HG02623 (cell line): Measurements from ENCODE around the gene KCNS3.

Experiments used
- ATAC-seq: cut with Tn5 transposase; IDR thresholded peaks from one replicate; pipeline ENCODE4 v1.9.1; 2021; ENCODE audit warnings: moderate library complexity; ENCODE audit not compliant: unreplicated experiment

KCNS3 gene

DNA sequence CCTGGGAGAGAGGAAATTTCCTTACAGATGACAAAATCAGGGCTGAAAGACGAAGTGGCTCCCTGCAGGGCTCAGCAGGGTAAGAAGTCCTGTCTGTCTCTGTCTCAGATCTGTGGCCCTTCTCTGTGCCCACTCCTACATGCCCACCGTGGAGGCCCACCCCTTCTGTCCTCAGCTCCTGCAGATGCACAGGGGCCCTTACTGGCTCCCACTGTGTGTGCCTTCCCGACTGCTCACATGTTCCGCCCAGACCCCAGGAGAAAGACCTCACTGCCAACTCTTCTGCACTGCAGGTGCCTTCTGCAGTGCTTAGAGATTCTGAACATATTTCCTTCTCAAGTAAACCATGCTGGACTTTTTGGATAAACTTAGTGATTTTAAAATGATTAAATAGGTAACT, 1.9 kb upstream of the KCNS3 start:
- ATAC-seq = no peak

GRCh38 chr2:17877811-17878280, 621 bp upstream of the KCNS3 start:
- ATAC-seq = peak; percentile 18

DNA sequence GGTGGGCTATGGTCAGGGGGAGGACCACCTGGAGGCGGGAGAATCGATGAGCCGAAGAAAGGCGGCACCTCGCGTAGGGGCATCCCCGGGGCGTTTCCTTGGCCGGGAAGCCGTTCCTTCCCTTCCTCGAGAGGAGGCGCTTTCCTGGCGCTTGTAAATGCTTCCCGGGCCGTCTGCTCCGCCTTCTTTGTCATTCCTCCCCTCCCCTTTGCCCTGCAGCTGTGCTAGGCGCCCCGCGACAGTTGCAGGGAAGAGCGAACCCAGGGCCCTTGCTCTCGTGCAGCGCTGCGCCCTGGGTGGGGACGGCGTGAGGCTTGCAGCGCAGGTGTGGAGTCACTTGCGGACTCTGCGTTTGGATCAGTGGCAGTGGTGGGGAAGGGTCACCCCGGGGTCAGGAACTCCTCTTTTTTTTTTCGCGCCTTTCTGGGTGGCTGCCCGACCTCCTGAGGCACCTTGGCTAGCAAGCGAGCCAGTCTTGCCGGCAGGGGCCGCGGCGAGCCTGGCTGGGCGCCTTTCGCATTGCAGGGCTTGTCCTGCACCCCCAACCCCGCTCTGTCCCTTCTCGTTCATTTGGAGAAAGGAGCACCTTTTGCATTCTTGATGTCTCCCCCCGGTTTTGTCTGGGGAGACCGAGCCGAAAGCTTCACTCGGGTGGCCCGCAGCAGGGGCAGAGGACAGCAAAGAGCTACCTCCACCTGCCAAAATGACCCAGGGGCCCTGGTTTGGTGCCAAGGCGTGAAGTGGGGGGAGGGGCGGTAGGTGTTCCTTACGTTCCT, 858 bp downstream of the KCNS3 start:
- peak; percentile 4 for ATAC-seq

- no peak for ATAC-seq
Observed at GRCh38 chr2:17879913-17880274, 1.4 kb downstream of the KCNS3 start.

GRCh38 chr2:17892770-17893534, 14.5 kb downstream of the KCNS3 start:
- ATAC-seq = no peak

GRCh38 chr2:17894005-17894404, 15.5 kb downstream of the KCNS3 start:
- ATAC-seq = no peak

GRCh38 chr2:17894556-17894955, 16.1 kb downstream of the KCNS3 start:
- no peak for ATAC-seq

GRCh38 chr2:17899871-17900270, 21.4 kb downstream of the KCNS3 start:
- ATAC-seq = no peak

DNA sequence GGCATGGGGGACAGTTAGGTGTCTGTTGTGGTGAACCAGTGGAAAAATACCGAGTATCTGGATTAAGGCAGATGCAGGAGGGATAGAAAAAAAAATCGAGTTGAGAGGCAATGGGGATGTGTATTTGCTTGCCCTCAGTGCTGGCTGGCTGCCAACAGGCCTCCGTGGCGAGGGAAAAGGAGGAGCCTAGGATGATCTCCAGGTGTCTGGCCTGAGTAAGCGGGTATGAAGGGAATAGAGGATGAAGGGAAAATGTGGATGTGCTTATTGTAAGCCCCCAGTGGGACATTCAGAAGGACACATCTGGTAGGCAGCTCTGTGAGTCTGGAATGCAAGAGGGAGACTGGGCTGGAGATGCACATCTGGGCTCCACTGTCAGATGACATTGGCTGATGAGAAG, 22.8 kb downstream of the KCNS3 start:
- no peak for ATAC-seq

DNA sequence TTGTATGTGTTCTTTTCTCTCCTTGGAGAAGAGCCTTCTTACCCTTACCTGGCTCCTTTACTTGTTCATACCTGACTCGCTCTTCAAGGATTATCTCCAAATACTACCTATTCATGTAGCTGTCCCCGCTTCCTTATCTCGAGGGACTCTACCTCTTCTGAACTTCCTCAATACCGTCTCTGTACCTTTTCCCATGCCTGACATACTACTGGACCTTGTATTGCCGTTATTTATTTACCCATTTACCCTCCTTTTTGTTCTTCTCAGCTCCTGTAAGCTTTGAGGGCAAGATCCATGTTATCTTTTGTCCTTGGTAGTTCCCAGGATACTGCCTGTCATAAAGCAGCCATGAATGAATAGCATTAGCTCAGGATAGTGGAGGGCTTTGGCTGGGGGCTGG, 32.5 kb downstream of the KCNS3 start:
- no peak for ATAC-seq

DNA sequence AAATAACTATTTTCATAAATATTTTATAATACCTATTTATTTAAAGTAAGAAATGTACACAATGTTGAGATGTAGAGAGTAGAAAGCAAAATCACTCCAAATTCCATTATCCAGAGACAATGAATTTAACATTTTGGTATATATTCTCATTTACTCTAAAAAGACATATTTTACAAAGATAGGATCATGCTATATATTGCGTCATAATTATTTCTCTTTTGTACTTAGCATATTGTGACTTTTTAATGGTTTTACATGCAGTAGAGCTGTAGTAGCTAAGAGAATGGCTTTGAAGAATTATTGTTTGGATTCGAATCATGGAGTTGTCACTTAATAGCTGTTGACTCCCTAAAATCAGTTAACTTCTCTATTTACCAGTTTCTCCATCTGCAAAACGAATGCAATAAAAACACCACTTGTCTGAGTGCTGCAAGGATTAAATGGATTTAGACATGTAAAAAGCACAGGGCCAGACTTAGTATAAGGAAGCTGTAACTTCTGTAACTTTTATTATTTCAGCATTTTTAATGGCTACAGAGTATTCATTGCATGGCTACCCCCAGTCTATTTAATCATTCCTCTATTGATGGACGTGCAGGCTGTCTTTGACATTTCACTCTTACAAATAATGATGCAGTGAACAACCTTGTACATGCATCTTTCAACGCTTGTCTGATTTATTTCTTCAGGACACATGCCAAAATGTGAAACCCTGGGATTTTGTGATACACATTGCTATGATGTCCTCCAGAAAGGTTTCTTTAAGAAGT, 33.2 kb downstream of the KCNS3 start:
- peak; percentile 17 for ATAC-seq

GRCh38 chr2:17912266-17912691, 33.8 kb downstream of the KCNS3 start:
- ATAC-seq = peak; percentile 99

DNA sequence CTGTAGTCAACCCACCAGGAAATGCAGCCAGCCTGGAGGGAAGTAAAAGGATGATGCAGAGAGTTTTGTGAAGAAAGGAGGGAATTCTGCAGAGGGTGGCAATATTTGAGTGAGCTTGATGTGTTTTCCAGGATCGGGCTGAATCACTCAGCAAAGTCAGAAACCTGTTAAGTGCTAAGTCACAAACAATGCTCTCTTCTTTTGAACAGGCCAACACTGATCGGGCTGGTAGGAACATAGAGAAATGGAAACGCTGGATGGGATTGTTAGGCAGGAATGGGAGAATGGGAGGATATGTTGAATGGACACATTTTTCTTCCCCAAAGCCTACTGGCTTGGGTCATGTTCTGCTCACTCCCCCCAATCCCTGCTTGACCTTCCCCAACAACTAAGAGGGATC, 36.6 kb downstream of the KCNS3 start:
- no peak for ATAC-seq

DNA sequence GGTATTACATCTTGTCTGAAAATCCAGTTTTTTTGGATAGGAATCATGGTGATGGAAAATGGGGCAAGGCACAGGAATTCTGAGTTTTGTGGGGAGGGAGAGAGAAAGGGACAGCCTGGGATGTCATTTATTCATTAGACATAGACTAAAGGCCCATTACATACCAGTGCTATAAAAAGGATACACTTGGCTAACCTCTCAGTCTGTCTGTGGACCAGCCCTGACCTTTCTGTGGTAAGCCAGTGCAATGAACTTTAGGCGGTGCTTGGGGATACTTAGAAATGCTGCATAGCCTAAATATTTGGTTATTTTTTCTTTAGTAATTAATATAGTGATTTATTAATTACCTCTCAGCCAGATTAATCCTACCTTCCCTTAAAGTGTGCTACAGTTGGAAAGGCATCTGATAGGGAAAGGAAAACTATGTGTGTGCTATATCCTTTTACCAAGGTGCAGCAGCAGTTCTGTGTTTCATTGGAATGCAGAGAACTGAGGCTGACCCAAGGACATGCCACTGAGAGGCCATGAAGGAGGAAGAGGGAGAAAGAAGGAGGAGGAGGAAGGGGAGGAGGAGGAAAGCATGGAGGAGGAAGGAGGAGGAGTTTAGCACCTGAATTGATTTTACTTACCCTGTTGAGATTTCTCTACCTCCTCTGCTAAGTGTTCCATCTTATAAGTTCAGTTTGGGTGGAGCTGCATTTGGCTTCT, 37.5 kb downstream of the KCNS3 start:
- ATAC-seq = no peak

- ATAC-seq = no peak
Observed at GRCh38 chr2:17916584-17916983, 38.1 kb downstream of the KCNS3 start.

DNA sequence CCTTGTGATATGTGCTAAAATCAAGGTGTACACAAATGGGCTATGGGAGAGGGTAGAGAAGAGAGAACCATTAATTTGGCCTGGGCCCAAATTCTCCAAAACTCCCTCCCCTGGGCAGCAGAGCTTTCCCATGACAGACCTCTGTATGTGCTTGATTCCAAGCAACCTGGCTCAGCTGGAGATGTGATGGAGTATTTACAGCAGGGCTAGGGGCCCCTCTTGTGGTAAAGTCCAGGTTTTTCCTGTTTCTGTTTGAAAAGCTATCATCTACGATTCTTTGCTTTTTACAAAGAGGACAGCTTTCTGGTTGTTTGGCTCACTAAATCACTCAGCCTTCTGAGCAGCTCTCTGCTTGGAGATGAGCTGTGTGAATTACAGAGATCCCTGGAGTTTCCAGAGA, 40.3 kb downstream of the KCNS3 start:
- no peak for ATAC-seq

DNA sequence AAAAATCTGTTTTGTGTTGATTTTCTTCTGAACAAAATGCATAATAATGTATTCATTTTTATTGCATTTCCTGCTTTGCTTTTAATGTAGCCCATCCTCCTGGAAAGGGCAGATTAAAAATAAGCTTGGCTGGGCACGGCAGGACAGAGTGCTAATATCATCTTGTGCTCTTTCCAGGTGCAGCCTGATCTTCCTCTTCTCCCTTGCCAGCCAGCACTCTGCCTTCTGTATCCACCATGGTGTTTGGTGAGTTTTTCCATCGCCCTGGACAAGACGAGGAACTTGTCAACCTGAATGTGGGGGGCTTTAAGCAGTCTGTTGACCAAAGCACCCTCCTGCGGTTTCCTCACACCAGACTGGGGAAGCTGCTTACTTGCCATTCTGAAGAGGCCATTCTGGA, 52.3 kb downstream of the KCNS3 start:
- no peak for ATAC-seq

DNA sequence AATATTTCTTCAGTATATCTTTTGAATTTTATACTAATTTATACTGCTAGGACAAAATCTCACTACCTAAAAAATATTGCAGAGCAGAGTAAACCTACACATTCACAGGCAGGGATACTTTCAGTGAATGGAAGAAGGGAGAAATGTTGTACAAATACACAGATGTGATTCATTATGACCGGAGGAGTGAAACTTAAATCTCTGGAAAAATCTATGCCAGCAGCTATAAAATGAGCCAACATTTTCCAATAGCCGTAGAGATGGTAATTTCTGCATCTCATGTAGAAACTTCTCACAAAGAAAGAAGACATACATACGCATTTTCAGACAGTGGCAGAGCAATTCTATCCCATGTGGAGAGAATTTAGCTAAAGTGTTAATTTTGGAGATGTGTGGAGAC, 54.8 kb downstream of the KCNS3 start:
- no peak for ATAC-seq

- ATAC-seq = no peak
Observed at GRCh38 chr2:17934721-17935120, 56.3 kb downstream of the KCNS3 start.

GRCh38 chr2:17935242-17935885, 56.9 kb downstream of the KCNS3 start:
- ATAC-seq = no peak
